NCI-H82 (cell line): ENCODE measurements around the gene CTNNA3.
"Not testable (repeated sequence)": the region's sequence is repeated elsewhere in the genome, so short reads cannot be mapped to it uniquely, and the experiment has no call there.

Source experiments
- DNase-seq: peaks from one replicate; lab custom pipeline; 2025; lab: John Stamatoyannopoulos, UW

The CTNNA3 gene

DNA sequence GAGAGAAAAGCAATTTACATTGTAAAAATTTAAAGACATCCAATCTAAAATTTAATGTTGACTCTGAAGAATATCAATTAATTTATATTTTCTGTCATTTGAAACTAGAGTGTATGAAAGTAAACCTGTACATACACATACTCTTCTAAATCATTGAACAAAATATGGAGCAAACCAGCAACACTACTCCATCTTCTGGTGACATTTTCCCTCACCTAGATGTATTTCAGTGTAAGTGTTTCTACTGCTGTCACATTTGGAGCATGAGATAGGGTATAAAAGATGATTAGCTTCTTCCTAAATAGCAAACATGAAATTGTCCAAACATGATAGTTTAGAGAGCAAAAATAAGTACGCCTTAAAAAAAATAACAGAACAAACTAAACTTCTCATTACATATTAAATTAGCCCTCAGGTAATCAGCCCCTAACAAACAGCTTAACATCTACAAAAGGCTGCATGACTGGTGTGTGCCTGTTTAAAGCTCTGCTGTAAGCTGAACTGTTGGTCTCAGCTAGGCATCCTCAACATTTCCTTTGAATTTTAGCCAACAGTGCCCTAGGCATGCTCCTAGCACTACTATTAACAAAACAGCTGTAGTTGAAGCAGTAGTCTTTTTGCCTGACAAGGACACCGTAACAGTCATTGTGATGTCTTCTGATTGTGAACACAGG, 189.8 kb downstream of the CTNNA3 start:
- DNase-seq, result no peak

DNA sequence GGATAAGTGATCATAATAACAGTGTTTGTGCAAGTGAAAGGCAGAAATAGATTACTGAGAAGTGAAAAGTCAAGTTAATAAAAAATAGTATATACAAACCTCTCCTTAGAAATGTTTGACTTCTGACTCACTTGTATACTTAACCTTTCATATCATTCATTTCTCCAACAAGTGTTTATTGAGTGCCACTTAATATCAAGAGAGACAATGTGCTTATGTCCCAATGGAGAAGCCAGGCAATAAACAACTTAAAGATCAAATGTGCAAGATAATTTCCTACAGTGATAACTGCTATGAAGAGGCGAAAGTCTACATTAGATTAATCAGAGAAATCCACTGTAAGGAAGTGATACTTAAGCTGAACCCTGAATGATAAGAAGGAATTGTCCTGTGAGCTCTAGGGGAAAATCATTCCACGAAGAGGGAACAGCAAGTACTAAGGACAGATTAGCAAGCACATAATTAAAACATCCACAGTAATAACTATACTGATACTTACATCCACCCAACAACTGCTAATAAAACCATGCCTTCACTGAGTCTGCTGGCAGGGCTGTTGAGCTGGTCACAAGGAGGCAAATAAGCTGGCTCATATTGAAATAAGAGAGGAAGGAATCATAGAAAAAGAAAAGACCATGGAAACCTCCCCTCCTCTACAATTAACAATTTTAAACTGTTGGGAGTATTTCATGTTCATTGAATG, 203.5 kb downstream of the CTNNA3 start:
- DNase-seq, result no peak

DNA sequence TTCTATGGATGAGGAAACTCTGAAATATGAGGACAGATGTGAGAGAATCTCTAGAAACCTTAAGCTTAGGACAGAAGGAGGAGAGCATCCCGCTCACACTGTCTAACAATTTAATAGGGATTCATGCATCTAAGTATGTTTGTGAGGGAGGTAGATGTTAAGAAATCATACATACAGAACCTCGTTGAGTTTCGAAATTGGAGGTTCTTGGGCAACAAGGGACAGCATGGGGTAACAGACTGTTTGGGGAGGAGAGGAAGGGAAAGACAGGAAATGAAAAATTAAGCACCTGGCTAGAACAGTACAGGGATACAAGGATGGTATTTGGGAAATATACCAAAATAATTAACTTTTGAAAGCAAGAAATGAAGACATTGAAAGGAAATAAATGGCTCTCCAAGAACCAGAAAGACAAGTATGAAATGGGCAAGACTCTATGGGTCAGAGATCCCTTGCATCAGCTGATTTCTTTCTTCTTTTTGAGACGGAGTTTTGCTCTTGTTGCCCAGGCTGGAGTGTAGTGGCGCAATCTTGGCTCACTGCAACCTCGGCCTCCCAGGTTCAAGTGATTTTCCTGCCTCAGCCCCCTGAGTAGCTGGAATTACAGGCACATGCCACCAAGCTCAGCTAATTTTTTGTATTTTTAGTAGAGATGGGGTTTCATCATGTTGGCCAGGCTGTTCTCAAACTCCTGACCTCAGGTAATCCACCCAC, 207.9 kb downstream of the CTNNA3 start:
- DNase-seq, result no peak

DNA sequence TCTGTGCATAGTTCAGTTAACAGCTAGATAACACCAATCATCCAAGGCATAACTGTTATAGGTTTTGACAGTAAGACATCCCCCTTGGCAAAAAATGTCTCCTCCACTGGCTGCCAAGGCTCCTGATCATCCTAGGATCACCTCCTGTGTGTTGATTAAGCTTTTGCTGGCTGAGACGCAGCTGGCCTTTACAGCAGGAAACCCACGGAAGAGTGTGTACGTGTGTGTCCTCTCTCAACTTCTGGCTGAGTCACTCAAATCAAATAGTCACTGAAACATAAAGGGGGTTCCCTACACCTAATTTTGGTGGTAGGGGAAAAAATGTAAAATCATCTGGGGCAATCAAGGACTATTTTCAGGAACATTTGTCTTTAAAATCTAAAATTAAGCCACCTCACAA, 208.8 kb downstream of the CTNNA3 start:
- no peak for DNase-seq

DNA sequence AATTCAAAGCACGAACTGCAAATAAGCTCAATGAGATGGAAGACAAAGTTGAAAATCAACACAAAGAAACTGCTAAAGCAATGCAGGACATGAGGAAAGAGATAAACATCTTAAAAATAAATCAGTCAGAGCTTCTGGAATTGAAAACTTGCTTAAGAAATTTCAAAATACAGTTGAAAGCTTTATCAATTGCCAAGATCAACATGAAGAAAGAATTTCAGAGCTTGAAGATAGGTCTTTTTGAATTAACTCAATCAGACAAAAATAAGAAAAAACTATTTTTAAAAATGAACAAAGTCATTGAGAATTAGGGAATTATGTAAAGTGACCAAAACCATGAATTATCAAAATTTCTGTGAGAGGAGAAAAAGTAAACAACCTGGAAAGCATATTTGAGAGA, 218.1 kb downstream of the CTNNA3 start:
- no peak for DNase-seq

DNA sequence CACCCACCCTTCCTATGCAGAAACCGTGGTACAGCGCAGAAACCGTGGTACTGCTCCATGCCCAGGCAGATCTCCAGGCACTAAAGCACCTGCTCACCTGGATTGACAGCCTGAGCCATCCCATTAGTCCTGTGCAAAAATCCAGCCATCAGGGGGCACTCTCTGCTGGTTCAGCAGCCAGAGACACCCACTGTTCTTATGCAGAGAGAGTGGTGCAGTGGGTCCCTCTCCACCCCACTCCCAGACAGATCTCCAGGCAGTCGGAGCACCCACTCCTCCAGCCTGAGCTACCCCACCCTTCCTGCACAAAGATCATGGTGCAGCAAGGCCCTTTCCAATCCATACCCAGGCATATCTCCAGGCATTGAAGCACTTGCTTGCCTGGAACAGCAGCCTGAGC, 219.8 kb downstream of the CTNNA3 start:
- no peak for DNase-seq

DNA sequence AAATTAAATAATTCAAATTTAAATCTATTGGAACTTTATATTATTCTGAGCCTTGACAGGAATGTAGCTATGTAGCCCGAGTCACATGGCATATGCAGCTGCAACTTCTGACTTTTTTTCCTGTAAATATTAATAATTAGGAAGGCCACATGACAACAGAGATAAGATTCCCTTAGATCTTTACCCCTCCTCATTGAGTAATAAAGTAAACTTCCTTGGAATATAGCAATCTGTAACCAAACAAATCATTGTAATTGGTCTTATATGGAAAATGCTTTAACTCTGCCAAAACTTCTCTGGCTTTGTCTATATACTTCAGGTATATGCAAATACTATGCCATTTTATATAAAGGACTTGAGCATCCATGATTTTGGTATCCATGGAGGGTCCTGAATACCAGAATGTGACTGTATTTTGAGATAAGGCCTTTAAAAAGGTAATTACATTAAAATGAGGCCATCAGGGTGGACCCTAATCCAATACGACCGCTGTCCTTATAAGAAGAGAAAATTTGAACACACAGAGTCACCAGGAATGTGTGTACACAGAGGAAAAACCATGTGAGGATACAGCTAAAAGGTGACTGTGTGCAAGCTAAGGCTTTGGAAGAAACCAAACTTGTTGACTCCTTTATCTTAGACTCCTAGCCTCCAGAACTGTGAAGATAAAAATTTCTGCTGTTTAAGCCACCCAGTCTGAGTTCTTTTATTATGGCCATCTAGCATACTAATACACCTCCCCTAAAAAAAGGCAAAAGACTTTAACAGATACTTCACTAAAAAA, 222.0 kb downstream of the CTNNA3 start:
- DNase-seq, result no peak

DNA sequence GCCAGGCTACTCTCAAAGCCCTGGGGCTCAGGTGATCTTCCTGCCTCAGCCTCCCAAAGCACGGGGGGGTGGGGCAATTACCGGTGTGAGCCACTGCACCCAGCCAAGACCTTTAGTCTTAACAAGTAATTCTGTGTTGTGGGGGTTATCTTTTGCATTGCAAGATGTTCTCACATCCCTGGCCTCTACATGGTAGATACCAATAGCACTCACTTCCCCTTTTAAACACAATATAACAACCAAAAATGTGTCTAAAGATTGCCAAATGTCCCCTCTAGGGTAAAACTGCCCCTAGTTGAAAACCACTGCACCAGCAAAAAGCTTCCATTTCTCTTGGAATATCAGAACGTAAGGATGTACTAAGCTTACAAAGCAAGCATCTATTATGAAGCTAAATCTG, 225.0 kb downstream of the CTNNA3 start:
- no peak for DNase-seq

DNA sequence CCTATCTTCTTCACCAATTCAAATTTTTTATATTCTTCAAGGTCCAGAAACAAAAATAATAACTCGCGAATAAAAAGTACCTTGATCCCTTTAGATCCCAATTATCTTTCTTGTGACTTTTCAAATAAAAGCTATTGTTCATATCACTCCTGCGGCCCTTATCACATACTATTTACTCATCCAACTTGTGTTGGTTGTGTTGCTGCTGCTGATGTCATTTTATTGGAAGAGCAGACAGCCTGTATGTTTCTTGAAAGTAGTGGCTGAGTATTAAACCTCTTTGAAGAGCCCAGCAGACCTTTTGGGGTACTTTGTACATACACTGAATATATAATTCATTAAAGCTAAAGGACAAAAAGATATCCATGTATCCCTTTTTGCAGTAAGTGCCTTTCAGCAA, 231.7 kb downstream of the CTNNA3 start:
- DNase-seq, result no peak

DNA sequence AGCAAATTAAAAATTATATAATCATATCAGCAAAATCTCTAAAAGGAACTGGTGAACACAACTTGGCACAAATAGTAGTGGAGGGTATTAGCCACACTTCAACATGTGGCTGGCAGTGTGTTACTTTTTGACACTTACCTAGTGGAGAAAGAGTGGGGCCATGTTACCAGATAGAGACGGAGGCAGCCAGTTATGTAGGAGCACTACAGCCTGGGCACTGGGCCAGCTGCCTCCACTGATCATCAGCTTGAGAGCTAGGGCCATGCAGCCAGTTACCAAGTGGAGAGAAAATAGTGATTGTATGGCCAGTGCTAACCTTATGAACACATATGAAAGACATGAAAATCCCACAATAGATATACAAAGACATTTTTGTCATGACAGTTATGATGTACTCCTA, 243.1 kb downstream of the CTNNA3 start:
- DNase-seq, result no peak

DNA sequence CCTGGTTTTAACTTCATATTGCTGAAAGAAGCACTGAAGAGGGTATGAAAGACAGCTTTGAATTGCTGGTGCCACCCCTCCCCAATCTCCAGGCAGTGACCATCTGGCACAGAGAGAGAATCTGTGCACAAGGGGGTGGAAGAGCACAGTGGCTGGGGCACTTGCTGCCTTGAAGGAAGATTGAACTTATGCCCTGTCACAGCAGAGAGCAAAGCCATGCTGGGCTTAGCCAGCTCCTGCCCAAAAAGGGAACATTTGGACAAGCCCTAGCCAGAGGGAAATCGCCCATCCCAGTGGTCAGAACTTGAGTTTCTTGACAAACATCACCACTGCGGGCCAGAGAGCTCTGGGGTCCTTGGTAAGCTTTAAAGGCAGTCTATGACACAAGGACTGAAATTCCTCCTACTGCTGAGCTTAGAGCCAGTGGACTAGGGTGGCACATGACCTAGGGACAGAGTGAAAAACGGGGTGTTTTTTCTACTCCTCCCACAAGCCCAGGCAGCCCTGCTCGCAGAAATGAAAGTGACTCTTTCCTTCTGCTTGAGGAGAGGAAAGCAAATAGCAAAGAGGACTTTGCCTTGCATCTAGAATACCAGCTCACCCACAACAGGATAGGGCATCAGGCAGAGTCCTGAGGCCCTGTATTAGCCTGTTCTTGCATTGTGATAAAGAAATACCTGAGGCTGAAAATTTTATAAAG, 257.2 kb downstream of the CTNNA3 start:
- peak; percentile 66 for DNase-seq

DNA sequence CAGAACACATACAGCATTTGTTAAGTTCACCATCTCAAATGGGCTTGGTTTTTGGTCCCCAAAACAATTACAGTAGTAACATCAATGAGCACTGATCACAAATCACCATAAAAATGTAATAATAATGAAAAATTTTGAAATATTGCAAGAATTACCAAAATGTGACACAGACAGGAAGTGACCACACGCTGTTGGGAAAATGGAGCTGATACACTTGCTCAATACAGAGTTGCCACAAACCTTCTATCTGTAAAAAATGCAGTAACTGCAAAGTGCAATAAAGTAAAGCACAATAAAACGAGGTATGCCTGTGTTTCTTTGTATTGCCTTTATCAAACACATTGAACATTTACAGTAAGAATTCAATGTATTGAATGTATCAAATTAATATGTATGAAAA, 262.7 kb downstream of the CTNNA3 start:
- DNase-seq, result no peak

DNA sequence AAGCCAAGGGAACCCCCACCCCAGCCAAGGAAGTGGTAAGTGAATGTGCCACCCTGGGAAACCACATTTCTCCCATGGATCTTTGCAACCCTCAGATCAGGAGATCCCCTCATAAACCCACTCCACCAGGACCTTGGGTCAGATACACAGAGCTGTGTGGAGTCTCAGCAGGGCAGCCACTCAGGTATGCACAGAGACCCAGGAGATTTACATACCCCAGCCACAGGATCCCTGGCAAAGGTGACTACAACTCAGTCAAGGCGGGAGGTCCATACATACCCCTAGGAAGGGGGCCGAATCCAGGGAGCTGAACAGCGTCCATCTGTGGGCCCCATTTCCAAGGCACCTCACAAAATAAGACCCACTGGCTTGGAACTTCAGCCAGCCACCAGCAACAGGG, 293.4 kb downstream of the CTNNA3 start:
- DNase-seq, result no peak

DNA sequence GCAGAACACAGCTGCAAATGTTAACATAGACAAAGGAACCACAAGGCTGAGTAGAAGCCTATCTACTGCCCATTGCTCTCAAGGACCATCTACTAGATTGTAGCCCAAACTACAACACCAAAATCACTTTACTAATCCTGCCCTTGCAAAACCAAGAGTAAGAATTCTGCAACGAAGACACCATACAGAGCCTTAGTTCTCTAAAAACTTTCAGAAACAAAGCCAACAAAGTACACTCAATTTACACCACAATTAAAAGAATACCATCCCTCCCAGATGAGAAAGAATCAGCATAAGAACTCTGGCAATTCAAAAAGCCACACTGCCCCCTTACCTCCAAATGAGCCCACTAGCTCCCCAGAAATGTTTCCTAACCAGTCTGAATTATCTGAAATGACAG, 294.3 kb downstream of the CTNNA3 start:
- DNase-seq, result no peak

DNA sequence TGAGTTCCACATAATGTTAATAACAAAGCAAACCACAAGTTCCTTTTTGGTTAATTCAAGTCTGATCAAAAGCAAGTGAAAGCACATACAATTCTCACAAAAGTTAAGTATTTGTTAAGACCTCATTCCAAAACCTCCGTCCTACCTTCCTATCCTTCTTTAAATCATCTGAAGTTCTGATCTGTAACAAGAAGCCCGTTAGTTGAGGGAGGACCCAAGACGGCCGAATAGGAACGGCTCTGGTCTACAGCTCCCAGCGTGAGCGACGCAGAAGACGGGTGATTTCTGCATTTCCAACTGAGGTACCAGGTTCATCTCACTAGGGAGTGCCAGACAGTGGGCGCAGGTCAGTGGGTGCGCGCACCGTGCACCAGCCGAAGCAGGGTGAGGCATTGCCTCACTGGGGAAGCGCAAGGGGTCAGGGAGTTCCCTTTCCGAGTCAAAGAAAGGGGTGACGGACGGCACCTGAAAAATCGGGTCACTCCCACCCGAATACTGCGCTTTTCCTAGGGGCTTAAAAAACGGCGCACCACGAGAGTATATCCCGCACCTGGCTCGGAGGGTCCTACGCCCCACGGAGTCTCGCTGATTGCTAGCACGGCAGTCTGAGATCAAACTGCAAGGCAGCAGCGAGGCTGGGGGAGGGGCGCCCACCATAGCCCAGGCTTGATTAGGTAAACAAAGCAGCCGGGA, 309.0 kb downstream of the CTNNA3 start:
- DNase-seq, result not testable (repeated sequence)

DNA sequence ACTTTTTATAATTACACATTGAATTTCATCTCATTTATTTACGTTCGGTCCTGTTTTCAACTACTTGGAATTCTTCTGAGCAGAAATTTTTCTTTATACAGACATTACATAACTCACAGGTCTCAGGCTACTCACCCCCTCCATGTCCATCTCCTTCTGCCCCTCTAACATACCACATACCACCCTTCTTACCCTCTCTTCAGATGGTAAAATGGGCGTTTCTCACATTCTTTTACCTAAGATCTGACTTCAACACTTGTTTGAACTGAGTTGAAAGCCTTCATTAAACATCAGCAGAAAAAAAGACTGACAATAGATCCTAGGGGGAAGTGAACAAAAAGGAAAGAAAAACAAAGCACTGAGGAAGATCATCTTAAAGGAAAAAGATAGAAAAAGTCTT, 309.7 kb downstream of the CTNNA3 start:
- no peak for DNase-seq

DNA sequence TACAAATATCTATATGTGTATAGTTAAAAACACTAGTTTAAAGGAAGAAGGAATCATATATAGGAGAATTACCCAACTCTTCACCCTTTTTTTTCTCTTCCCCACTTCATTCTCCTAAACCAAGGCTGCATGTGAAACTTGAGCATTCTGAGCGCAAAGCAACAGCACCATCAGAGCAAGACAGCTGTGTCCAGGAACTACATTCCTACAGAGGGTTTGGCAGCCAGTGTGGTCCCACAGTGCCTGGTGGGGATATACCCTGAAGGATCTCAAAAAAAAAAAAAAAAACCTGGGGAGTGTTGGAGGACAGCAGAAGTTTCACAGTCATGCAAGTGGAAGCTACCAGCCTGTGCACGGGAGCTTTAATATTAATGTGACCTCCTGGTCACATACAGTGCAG, 310.4 kb downstream of the CTNNA3 start:
- DNase-seq, result no peak

DNA sequence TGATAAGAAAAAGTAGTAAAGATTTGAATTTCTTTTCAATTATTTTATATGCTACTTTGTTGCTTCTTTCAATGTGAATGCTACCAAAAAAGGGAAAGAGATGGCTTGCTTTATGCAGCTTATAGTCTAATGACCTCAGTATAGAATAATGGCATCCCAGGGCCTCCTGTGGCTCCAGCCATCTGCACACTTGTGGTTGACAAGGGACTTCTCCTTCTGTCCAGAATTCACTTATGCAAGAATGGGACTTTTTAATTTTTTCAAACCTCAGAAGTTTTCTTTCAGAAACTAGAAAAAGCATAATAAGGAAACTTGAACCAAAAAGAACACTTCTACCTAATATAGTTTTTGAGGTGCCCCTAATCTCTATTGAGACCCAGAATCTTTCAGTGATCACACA, 310.9 kb downstream of the CTNNA3 start:
- DNase-seq, result no peak

DNA sequence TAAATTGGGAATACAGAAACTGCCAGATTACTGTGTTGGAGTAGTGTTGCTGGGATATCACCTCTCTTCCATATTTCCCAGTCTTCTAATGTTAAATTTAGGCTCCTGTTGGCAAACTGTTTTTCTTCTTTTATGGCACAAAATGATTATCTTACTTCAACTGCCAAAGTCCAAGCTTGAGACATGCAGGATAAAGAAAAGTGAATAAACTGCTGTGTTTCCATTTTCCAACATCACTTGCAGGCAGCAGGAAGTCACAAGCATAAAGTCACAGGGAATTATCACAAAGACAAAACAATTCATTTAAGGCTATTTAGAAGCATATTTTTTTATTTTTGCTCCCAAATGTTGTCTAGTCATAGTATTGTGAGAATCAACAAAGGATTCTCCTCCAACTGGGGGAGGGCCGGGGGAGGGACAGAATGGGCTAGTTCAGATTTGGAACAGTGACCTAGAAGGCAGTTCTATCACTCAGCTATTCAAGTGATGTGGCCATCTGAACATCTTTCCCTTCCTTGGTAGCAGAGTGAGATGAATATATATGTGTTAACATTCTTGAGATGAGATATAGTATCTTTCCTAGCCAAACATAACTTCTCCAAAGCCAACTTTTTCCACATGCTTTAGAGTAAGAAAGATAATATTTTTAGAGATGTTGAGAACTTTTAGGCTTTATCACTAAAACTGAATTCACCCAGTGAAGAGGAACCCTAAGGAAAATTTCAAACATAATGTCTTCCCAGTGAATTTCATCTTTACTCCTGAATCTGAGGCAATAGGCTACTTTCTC, 364.7 kb downstream of the CTNNA3 start:
- DNase-seq, result no peak
